Erythroblast (primary cell): ENCODE measurements around the gene ETV3L.

Experiments
- GATA1 ChIP-seq: IDR thresholded peaks from 2 replicates; pipeline ENCODE4 v1.6.1; 2011; ENCODE audit warnings: low read depth, mild to moderate bottlenecking, control low read depth, low read length, moderate library complexity
- POLR2A ChIP-seq: IDR thresholded peaks from 2 replicates; pipeline ENCODE4 v1.6.1; 2011; ENCODE audit warnings: mild to moderate bottlenecking, low read length

GRCh38 chr1:157092831-157093230 lies 6.8 kb downstream of the ETV3L start:
- TF ChIP-seq POLR2A, result no peak
- no peak for TF ChIP-seq GATA1
